Measurements from ENCODE around the gene ULK4. TPM values are rescaled to one million over a fixed set of nuclear protein-coding genes. Genes with fewer than 3 reads are reported as not detected.

Gene ULK4
- polyA plus RNA-seq, 1 donor from 2014 or later: 7.2 TPM

GRCh38 chr3:41488501-41488900 lies 473.4 kb downstream of the ULK4 start:
- Histone ChIP-seq H3K36me3 (ENCODE audit: insufficient read depth, low read length) (no peaks in the 10 kb centered on the region), H3K9me3 (ENCODE audit: low read length) (no peaks in the 10 kb centered on the region), H3F3A (ENCODE audit: insufficient read depth, low read length, poor library complexity, severe bottlenecking) (no peaks in the 10 kb centered on the region), H2AFZ (ENCODE audit: low read depth, low read length) (no peak overlapping the region), H3K4me2 (ENCODE audit: low read length) (no peak overlapping the region), H3K27ac (ENCODE audit: low read length) (no peak overlapping the region), H3K4me3 (ENCODE audit: low read length) (no peak overlapping the region), H3K79me2 (replicated peaks; ENCODE audit: insufficient read depth, low read length) (no peaks in the 10 kb centered on the region), H4K20me1 (ENCODE audit: insufficient read depth) (no peaks in the 10 kb centered on the region), H3K9ac (ENCODE audit: low read length) (no peak overlapping the region), H3K9me2 (ENCODE audit: insufficient read depth, low read length) (no peaks in the 10 kb centered on the region), H3K27me3 (ENCODE audit: insufficient read depth, low read depth, low read length) (no peaks in the 10 kb centered on the region)
- TF ChIP-seq RAD21 (conservative IDR thresholded peaks at IDR 0.05) (no peak), EZH2 (IDR thresholded peaks at IDR 0.05; ENCODE audit: borderline replicate concordance, insufficient read depth, low read length, poor library complexity, severe bottlenecking) (no peak), EP300 (conservative IDR thresholded peaks at IDR 0.05; ENCODE audit: poor library complexity, severe bottlenecking) (no peak), SMC3 (conservative IDR thresholded peaks at IDR 0.05; ENCODE audit: poor library complexity) (no peak), TAF1 (IDR thresholded peaks at IDR 0.05; ENCODE audit: low read depth) (no peak), REST (IDR thresholded peaks at IDR 0.05; ENCODE audit: borderline replicate concordance) (no peak), POLR2AphosphoS5 (IDR thresholded peaks at IDR 0.05) (no peak)
- TF ChIP-seq, protein P1, sequence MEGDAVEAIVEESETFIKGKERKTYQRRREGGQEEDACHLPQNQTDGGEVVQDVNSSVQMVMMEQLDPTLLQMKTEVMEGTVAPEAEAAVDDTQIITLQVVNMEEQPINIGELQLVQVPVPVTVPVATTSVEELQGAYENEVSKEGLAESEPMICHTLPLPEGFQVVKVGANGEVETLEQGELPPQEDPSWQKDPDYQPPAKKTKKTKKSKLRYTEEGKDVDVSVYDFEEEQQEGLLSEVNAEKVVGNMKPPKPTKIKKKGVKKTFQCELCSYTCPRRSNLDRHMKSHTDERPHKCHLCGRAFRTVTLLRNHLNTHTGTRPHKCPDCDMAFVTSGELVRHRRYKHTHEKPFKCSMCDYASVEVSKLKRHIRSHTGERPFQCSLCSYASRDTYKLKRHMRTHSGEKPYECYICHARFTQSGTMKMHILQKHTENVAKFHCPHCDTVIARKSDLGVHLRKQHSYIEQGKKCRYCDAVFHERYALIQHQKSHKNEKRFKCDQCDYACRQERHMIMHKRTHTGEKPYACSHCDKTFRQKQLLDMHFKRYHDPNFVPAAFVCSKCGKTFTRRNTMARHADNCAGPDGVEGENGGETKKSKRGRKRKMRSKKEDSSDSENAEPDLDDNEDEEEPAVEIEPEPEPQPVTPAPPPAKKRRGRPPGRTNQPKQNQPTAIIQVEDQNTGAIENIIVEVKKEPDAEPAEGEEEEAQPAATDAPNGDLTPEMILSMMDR (IDR thresholded peaks at IDR 0.05; ENCODE audit: poor library complexity, severe bottlenecking): no peak

- no peak overlapping the region for H3K4me3 ChIP-seq (ENCODE audit: low read length)
- H4K20me1 ChIP-seq (ENCODE audit: insufficient read depth): no peaks in the 10 kb centered on the region
Measured at GRCh38 chr3:41485484-41485883, 476.4 kb downstream of the ULK4 start.

DNA sequence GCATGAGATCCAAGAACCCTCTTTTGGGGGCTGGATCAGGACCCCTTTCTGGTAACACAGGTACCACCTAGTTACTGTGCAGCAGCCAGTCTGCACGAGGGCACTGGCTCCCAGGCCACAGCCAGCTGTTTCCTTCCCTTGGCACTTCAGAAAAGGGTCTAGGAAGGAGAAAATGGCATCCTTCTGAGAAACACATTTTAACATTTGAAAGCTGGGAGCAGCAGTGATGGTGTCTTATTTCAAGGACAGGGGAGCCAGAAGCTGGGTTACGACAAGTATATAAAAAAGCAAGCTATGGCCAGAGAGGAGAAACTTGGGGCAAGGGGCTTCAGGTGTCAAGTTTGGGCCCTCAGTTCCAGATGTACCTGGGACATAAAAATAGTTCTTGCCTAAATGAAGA lies 479.8 kb downstream of the ULK4 start:
- Histone ChIP-seq H3K9ac (ENCODE audit: low read length) (no peak overlapping the region), H3K27me3 (ENCODE audit: insufficient read depth, low read depth, low read length) (no peaks in the 10 kb centered on the region), H4K20me1 (ENCODE audit: insufficient read depth) (no peaks in the 10 kb centered on the region), H3K79me2 (replicated peaks; ENCODE audit: insufficient read depth, low read length) (no peaks in the 10 kb centered on the region), H3K9me2 (ENCODE audit: insufficient read depth, low read length) (no peaks in the 10 kb centered on the region), H3K27ac (ENCODE audit: low read length) (no peak overlapping the region), H3K4me2 (ENCODE audit: low read length) (no peak overlapping the region), H3K36me3 (ENCODE audit: insufficient read depth, low read length) (no peaks in the 10 kb centered on the region), H3F3A (ENCODE audit: insufficient read depth, low read length, poor library complexity, severe bottlenecking) (no peaks in the 10 kb centered on the region), H3K4me3 (ENCODE audit: low read length) (no peak overlapping the region), H2AFZ (ENCODE audit: low read depth, low read length) (no peak overlapping the region), H3K9me3 (ENCODE audit: low read length) (no peaks in the 10 kb centered on the region)
- TF ChIP-seq MXI1 (conservative IDR thresholded peaks at IDR 0.05; ENCODE audit: poor library complexity, severe bottlenecking) (no peak), TAF1 (IDR thresholded peaks at IDR 0.05; ENCODE audit: low read depth) (no peak)

More at GRCh38 chr3:41485484-41485883, 476.4 kb downstream of the ULK4 start:
- H3K9me2 ChIP-seq (ENCODE audit: insufficient read depth, low read length): no peaks in the 10 kb centered on the region
- H3K27ac ChIP-seq (ENCODE audit: low read length): no peak overlapping the region
- no peak overlapping the region for H2AFZ ChIP-seq (ENCODE audit: low read depth, low read length)
- H3K4me2 ChIP-seq (ENCODE audit: low read length): no peak overlapping the region
- no peaks in the 10 kb centered on the region for H3F3A ChIP-seq (ENCODE audit: insufficient read depth, low read length, poor library complexity, severe bottlenecking)
- no peaks in the 10 kb centered on the region for H3K79me2 ChIP-seq (replicated peaks; ENCODE audit: insufficient read depth, low read length)
- no peaks in the 10 kb centered on the region for H3K27me3 ChIP-seq (ENCODE audit: insufficient read depth, low read depth, low read length)
- H3K9ac ChIP-seq (ENCODE audit: low read length): no peak overlapping the region
- no peaks in the 10 kb centered on the region for H3K9me3 ChIP-seq (ENCODE audit: low read length)
- TF ChIP-seq EP300 (conservative IDR thresholded peaks at IDR 0.05; ENCODE audit: poor library complexity, severe bottlenecking): peak; percentile 90
- no peak for TF ChIP-seq TAF1 (IDR thresholded peaks at IDR 0.05; ENCODE audit: low read depth)
- TF ChIP-seq POLR2AphosphoS5 (IDR thresholded peaks at IDR 0.05): peak; percentile 86
- H3K36me3 ChIP-seq (ENCODE audit: insufficient read depth, low read length): no peaks in the 10 kb centered on the region

Data from neural cell (in vitro differentiated cells).